ENCODE results near the gene TROAP.
A peak's percentile ranks its signal among the peaks of the same experiment; 100 is the strongest.
"Not testable (repeated sequence)": the region's sequence is repeated elsewhere in the genome, so short reads cannot be mapped to it uniquely, and the experiment has no call there.

TROAP gene

DNA sequence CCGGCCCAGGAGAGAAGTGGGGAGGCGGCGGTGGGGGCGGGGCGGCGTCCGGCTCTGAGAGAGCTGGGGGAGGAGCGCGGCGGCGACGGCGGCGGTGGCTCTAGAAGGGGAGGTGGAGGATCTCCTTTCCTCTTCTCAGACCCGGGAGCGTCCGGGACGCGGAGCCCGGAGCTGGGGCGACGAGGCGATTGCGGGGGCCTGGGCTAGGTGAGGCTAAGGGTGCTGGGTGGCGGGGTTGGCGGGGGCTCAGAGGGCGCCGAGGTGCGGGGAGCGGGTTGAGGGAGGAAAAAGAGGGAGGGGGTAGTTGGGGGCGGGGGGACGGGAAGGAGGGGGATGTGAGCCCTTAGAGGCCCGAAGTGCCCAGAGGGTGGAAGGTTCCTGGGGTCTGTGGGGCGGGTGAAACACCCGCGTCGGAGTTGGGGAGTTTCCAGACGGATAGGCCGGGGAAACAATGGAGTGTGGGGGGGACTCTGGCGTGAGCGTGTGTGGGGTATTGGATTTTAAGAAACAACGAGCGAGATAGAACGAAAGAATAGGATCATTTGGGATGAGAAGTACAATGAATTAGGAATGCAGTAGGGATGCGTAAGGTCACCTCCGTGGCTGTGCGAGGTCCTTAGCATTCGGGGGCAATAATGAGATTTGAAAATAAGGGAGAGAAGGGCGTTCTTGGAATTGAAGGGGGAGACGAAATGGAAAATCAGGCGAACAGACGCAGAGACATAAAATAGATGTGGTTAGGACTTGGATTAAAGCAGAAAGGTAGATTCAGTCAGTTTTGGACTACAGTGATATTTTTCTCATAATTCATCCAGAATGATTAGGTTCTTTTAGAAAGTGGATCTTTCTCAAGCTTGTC, 44.6 kb downstream of the TROAP start, which contains the start of gene SPATS2:
Gene SPATS2, plus strand, starts transcription at position 82 of the 859 bp plus-strand sequence. CDS start 93,551 bp downstream, outside the sequence.
- Histone ChIP-seq H3K4me3 (ENCODE audit: low read depth in 1 of 2, low read length in 2 of 2) (peak within 1 kb of the TSS; percentile 86 to 93), H3K4me1 (ENCODE audit: control insufficient read depth in 1 of 2, insufficient read depth in 2 of 2, low read length in 2 of 2) (peaks cover 3 to 22% of the 10 kb centered on the region in 2 donors), H3K9ac (ENCODE audit: low read depth in 1 of 2, low read length in 2 of 2) (peak within 1 kb of the TSS; percentile 78 to 81), H3K27me3 (ENCODE audit: control insufficient read depth in 1 of 2, insufficient read depth in 2 of 2, low read length in 2 of 2) (no peaks in the 10 kb centered on the region), H3K36me3 (ENCODE audit: control insufficient read depth in 1 of 2, insufficient read depth in 2 of 2, low read length in 2 of 2) (no peaks in the 10 kb centered on the region), H3K27ac (ENCODE audit: low read depth, low read length) (peak within 1 kb of the TSS; percentile 76), H3K9me3 (ENCODE audit: control insufficient read depth in 1 of 2, low read length in 2 of 2) (no peaks in the 10 kb centered on the region)

DNA sequence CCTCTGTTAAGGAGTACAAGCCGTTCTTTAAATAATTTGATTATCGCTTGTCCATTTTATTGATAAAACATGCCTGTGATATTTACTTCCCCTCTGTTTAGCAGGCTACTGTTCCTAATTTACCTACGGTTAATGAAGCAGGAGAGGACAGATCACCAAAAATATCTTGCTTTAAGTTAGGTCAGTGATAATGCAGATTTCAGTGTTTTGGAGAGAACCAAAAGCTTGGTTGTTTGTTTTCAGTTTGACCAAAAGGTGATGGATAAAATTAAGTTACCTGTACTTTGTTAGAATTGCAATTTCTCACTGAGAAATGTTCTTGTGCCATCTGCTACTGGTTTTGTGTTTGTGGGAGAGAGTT, 45.2 kb downstream of the TROAP start:
- H3K36me3 ChIP-seq (ENCODE audit: control insufficient read depth in 1 of 2, insufficient read depth in 2 of 2, low read length in 2 of 2): no peaks in the 10 kb centered on the region
- H3K27me3 ChIP-seq (ENCODE audit: control insufficient read depth in 1 of 2, insufficient read depth in 2 of 2, low read length in 2 of 2): no peaks in the 10 kb centered on the region
- peaks cover 3 to 22% of the 10 kb centered on the region in 2 donors for H3K4me1 ChIP-seq (ENCODE audit: control insufficient read depth in 1 of 2, insufficient read depth in 2 of 2, low read length in 2 of 2)
- H3K27ac ChIP-seq (ENCODE audit: low read depth, low read length): peak overlapping the region; percentile 8
- H3K9ac ChIP-seq (ENCODE audit: low read depth in 1 of 2, low read length in 2 of 2): peak overlapping the region; percentile 58 to 78
- H3K9me3 ChIP-seq (ENCODE audit: control insufficient read depth in 1 of 2, low read length in 2 of 2): no peaks in the 10 kb centered on the region
- H3K4me3 ChIP-seq (ENCODE audit: low read depth in 1 of 2, low read length in 2 of 2): peak overlapping the region; percentile 86 to 93

DNA sequence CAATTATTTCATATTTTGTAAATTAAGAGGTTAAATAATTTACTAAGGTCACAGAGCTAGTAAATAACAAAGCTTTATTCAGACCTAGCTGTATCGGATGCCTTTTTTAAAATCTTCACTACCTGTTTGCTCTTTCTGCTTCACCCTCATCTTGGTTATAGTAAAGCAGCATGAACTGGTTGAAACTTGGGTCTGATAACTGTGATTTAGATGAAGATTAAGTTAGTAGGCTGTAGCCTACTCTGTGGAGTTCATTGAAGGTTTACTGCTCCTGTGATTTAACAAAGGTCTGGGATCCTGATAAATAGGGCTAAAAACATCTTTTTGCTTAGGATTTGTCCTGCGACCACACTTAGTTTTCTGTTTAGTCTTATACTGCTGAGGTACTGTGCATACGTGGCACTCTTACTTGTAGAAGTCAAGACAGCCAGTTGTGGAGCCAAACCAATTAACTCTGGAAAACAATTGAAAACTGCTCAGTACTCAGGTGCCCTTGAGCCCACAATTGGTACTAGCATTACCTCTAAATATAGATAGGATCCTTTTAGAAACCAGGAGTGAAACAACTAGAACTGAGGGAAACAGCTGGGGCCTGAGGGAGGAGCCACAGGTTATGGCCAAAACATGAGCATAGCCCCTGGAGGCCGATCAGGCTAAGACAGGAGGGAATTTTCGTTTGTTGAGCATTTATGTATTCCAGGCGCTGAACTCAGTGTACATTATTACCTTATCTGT, 46.5 kb downstream of the TROAP start:
- peaks cover 3 to 22% of the 10 kb centered on the region in 2 donors for H3K4me1 ChIP-seq (ENCODE audit: control insufficient read depth in 1 of 2, insufficient read depth in 2 of 2, low read length in 2 of 2)
- H3K27me3 ChIP-seq (ENCODE audit: control insufficient read depth in 1 of 2, insufficient read depth in 2 of 2, low read length in 2 of 2): no peaks in the 10 kb centered on the region
- peak overlapping the region; percentile 41 for H3K27ac ChIP-seq (ENCODE audit: low read depth, low read length)
- H3K9me3 ChIP-seq (ENCODE audit: control insufficient read depth in 1 of 2, low read length in 2 of 2): no peaks in the 10 kb centered on the region
- no peaks in the 10 kb centered on the region for H3K36me3 ChIP-seq (ENCODE audit: control insufficient read depth in 1 of 2, insufficient read depth in 2 of 2, low read length in 2 of 2)
- H3K4me3 ChIP-seq (ENCODE audit: low read depth in 1 of 2, low read length in 2 of 2): peak overlapping the region in 1 of 2 donors; percentile 33
- H3K9ac ChIP-seq (ENCODE audit: low read depth in 1 of 2, low read length in 2 of 2): no peak overlapping the region

DNA sequence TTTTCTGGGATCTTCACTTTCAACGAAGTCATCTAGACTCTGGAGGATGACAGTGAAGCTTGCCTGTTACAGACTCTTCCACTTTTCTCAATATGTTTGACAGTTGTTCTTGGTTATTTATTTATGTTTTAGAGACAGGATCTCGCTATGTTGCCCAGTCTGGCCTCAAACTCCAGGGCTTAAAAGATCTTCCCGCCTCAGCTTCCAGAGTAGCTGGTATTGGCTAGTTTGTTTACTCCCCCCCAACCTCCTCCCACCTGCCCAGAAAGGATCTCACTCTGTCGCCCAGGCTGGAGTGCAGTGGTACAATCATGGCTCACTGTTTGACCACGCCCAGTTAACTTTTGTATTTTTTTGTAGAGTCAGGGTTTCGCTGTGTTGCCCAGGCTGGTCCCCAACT, 47.5 kb downstream of the TROAP start:
- no peak overlapping the region for H3K4me3 ChIP-seq (ENCODE audit: low read depth in 1 of 2, low read length in 2 of 2)

DNA sequence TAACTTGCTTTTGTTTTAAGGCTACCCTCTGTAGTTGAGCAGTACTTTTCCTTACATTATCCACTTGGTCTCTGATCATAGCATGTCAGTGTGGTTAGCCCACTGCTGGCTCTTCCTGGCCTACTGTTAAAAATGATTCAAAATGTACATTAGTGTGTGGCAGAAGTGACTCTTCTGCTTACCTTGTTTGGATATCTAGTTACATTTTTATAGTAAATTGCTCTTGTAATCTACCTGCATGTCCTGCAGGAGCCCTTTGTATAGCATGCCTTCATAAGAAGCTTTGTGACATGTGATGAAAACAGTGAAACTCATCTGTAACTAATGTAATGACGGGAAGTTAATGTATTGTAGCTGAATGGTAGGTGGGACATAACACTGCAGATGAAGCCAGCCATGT, 52.4 kb downstream of the TROAP start:
- H3K4me1 ChIP-seq (ENCODE audit: control insufficient read depth in 1 of 2, insufficient read depth in 2 of 2, low read length in 2 of 2): no peaks in the 10 kb centered on the region
- H3K36me3 ChIP-seq (ENCODE audit: control insufficient read depth in 1 of 2, insufficient read depth in 2 of 2, low read length in 2 of 2): no peaks in the 10 kb centered on the region
- H3K27ac ChIP-seq (ENCODE audit: low read depth, low read length): no peak overlapping the region
- H3K9ac ChIP-seq (ENCODE audit: low read depth in 1 of 2, low read length in 2 of 2): no peak overlapping the region
- no peak overlapping the region for H3K4me3 ChIP-seq (ENCODE audit: low read depth in 1 of 2, low read length in 2 of 2)
- H3K27me3 ChIP-seq (ENCODE audit: control insufficient read depth in 1 of 2, insufficient read depth in 2 of 2, low read length in 2 of 2): no peaks in the 10 kb centered on the region
- H3K9me3 ChIP-seq (ENCODE audit: control insufficient read depth in 1 of 2, low read length in 2 of 2): no peaks in the 10 kb centered on the region

More for the DNA sequence above, 47.5 kb downstream of the TROAP start:
- H3K9ac ChIP-seq (ENCODE audit: low read depth in 1 of 2, low read length in 2 of 2): no peak overlapping the region
- H3K4me1 ChIP-seq (ENCODE audit: control insufficient read depth in 1 of 2, insufficient read depth in 2 of 2, low read length in 2 of 2): peaks cover 3 to 21% of the 10 kb centered on the region in 2 donors
- no peak overlapping the region for H3K27ac ChIP-seq (ENCODE audit: low read depth, low read length)
- H3K36me3 ChIP-seq (ENCODE audit: control insufficient read depth in 1 of 2, insufficient read depth in 2 of 2, low read length in 2 of 2): no peaks in the 10 kb centered on the region
- no peaks in the 10 kb centered on the region for H3K9me3 ChIP-seq (ENCODE audit: control insufficient read depth in 1 of 2, low read length in 2 of 2)
- no peaks in the 10 kb centered on the region for H3K27me3 ChIP-seq (ENCODE audit: control insufficient read depth in 1 of 2, insufficient read depth in 2 of 2, low read length in 2 of 2)

DNA sequence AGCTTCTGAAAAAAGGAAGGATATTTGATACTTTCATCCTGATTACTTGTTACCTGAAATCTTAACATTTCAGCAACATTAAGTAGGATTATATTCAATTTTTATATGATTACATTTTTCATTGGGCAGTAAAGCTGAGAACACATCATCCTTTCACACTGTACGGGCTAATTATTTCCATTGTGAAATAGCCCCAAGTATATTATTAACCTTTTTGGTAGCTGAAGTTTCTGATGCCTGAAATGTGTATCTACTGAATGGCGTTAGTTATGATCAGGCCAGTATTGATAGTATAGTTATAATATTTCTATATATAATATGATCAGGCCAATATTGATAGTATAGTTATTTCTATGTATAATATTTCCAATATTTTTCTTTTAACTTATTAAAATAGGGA, 54.3 kb downstream of the TROAP start:
- no peaks in the 10 kb centered on the region for H3K36me3 ChIP-seq (ENCODE audit: control insufficient read depth in 1 of 2, insufficient read depth in 2 of 2, low read length in 2 of 2)
- H3K9ac ChIP-seq (ENCODE audit: low read depth in 1 of 2, low read length in 2 of 2): no peak overlapping the region
- H3K27ac ChIP-seq (ENCODE audit: low read depth, low read length): no peak overlapping the region
- no peaks in the 10 kb centered on the region for H3K4me1 ChIP-seq (ENCODE audit: control insufficient read depth in 1 of 2, insufficient read depth in 2 of 2, low read length in 2 of 2)
- H3K4me3 ChIP-seq (ENCODE audit: low read depth in 1 of 2, low read length in 2 of 2): no peak overlapping the region
- H3K27me3 ChIP-seq (ENCODE audit: control insufficient read depth in 1 of 2, insufficient read depth in 2 of 2, low read length in 2 of 2): no peaks in the 10 kb centered on the region
- no peaks in the 10 kb centered on the region for H3K9me3 ChIP-seq (ENCODE audit: control insufficient read depth in 1 of 2, low read length in 2 of 2)

DNA sequence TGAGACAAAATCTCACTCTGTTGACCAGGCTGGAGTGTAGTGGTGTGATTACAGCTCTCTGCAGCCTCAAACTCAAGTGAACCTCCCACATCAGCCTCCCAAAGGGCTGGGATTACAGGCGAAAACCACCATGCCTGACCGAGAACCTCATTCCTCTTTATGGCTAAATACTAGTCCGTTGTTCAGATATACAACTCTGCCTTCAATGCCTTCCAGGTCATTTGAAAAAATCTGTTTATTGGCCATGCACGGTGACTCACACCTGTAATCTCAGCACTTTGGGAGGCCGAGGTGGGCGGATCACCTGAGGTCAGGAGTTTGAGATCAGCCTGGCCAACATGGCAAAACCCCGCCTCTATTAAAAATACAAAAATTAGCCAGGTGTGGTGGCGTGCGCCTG, 57.1 kb downstream of the TROAP start:
- H3K36me3 ChIP-seq (ENCODE audit: control insufficient read depth in 1 of 2, insufficient read depth in 2 of 2, low read length in 2 of 2); H3K9ac ChIP-seq (ENCODE audit: low read depth in 1 of 2, low read length in 2 of 2); H3K27me3 ChIP-seq (ENCODE audit: control insufficient read depth in 1 of 2, insufficient read depth in 2 of 2, low read length in 2 of 2); H3K27ac ChIP-seq (ENCODE audit: low read depth, low read length); H3K9me3 ChIP-seq (ENCODE audit: control insufficient read depth in 1 of 2, low read length in 2 of 2); H3K4me1 ChIP-seq (ENCODE audit: control insufficient read depth in 1 of 2, insufficient read depth in 2 of 2, low read length in 2 of 2); H3K4me3 ChIP-seq (ENCODE audit: low read depth in 1 of 2, low read length in 2 of 2): not testable (repeated sequence)

Data from duodenal mucosa (tissue), 2 donors.